Thyroid gland (tissue), 4 donors: ENCODE data around the gene MAPRE3.

ENCODE experiments used
- POLR2A ChIP-seq, 2 donors: fragments of 450-650 bp; IDR thresholded peaks; one replicate each; pipeline ENCODE4 v1.6.1; 2017; ENCODE audit warnings: antibody characterized with exemption in 2 of 2, mild to moderate bottlenecking in 2 of 2, moderate library complexity in 1 of 2
- TF ChIP-seq, protein P1 (sequence below), 6 experiments: fragments of 200-600 bp in 3 of 6; fragments of 450-650 bp in 3 of 6; sonication (generic) in 3 of 6; IDR thresholded peaks; one replicate each; pipeline ENCODE4 v1.5.1; 2016 to 2019; ENCODE audit warnings: antibody characterized with exemption in 6 of 6, mild to moderate bottlenecking in 2 of 6, inconsistent platforms in 1 of 6, moderate library complexity in 1 of 6

DNA sequence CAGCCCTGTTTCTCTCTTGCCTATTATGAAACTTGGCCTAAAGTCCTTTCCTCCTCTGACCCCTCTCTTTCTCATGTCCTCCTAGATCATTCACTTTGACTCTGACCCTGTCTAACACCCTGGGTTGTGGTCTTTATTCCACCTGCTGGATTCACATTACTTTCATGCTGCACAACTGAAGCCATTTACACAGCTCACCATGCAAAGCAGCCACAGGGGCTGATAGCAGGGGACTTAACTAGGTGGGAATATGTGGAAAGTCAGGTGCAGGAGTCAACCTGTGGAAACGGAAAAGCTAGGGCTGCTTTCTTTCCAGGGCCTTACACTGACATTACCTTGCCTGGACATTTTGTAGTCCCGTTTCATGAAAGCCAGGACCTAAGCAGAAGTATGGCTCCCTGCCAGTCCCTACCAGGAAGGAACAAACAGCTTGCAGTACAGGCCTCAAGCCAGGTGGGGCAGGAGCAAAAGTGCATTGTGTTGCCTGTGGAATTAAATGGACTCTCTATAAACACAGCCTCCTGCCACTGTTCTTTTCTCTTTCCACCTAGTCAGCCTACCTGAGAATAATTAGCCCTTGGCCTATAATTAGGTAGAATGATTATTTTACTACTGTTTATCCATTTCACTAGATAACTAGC lies 11.8 kb downstream of the MAPRE3 start:
- TF ChIP-seq POLR2A (IDR thresholded peaks at IDR 0.05) = no peak
- TF ChIP-seq, protein P1, sequence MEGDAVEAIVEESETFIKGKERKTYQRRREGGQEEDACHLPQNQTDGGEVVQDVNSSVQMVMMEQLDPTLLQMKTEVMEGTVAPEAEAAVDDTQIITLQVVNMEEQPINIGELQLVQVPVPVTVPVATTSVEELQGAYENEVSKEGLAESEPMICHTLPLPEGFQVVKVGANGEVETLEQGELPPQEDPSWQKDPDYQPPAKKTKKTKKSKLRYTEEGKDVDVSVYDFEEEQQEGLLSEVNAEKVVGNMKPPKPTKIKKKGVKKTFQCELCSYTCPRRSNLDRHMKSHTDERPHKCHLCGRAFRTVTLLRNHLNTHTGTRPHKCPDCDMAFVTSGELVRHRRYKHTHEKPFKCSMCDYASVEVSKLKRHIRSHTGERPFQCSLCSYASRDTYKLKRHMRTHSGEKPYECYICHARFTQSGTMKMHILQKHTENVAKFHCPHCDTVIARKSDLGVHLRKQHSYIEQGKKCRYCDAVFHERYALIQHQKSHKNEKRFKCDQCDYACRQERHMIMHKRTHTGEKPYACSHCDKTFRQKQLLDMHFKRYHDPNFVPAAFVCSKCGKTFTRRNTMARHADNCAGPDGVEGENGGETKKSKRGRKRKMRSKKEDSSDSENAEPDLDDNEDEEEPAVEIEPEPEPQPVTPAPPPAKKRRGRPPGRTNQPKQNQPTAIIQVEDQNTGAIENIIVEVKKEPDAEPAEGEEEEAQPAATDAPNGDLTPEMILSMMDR (IDR thresholded peaks at IDR 0.05) = peak in 5 of 6 experiments; percentile 40 to 66 (median 58)
